Urothelium cell line (cell line): ENCODE results near the gene ZNF888.
A peak's percentile ranks its signal among the peaks of the same experiment; 100 is the strongest.
"Not testable (repeated sequence)": the region's sequence is repeated elsewhere in the genome, so short reads cannot be mapped to it uniquely, and the experiment has no call there.

Experiments
- DNase-seq: peaks from one replicate; pipeline ENCODE4 v3.0.0; 2011; ENCODE audit warnings: low spot score, mixed read lengths
- FAIRE-seq: peaks from 2 replicates; lab custom pipeline; 2011; peaks lifted over from hg19 to GRCh38; lab: Jason Lieb, UNC

Gene ZNF888

GRCh38 chr19:52880895-52881389, 42.3 kb downstream of the ZNF888 start:
- no peak for FAIRE-seq

GRCh38 chr19:52872996-52873395, 50.2 kb downstream of the ZNF888 start:
- FAIRE-seq, DNase-seq: not testable (repeated sequence)

More at GRCh38 chr19:52880895-52881389, 42.3 kb downstream of the ZNF888 start:
- DNase-seq = no peak

DNA sequence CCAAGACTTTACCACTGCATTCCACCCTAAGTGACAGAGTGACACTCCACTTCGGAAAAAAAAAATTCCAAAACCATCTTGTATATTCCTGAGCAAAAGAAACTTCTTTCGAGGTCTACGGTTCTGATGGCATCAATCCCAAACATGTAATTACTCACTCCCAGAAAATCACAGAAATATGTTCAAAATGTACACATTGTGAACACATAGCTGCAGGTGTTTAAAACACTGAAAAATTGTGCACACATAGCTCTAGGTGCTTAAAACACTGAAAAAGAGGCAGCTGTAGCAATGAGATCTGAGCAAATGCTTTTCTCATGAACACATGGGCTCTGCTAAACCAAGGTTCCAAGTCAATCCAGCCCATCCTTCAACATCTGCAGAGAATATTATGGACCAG, 51.8 kb downstream of the ZNF888 start:
- no peak for FAIRE-seq

DNA sequence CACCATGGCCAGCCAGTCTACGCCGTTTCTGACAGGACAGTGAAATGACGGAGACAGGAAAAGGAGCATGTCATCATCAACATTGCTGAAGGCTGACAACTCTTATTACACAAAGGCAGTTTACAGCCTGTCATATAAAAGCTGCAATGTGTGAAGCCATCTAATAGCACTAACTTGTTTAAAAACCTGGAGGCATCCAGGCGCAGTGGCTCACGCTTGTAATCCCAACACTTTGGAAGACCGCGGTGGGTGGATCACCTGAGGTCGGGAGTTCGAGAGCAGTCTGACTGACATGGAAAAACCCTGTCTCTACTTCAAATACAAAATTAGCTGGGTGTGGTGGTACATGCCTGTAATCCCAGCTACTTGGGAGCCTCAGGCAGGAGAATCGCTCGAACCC, 55.2 kb downstream of the ZNF888 start:
- FAIRE-seq, DNase-seq: not testable (repeated sequence)

More for the DNA sequence above, 51.8 kb downstream of the ZNF888 start:
- no peak for DNase-seq

DNA sequence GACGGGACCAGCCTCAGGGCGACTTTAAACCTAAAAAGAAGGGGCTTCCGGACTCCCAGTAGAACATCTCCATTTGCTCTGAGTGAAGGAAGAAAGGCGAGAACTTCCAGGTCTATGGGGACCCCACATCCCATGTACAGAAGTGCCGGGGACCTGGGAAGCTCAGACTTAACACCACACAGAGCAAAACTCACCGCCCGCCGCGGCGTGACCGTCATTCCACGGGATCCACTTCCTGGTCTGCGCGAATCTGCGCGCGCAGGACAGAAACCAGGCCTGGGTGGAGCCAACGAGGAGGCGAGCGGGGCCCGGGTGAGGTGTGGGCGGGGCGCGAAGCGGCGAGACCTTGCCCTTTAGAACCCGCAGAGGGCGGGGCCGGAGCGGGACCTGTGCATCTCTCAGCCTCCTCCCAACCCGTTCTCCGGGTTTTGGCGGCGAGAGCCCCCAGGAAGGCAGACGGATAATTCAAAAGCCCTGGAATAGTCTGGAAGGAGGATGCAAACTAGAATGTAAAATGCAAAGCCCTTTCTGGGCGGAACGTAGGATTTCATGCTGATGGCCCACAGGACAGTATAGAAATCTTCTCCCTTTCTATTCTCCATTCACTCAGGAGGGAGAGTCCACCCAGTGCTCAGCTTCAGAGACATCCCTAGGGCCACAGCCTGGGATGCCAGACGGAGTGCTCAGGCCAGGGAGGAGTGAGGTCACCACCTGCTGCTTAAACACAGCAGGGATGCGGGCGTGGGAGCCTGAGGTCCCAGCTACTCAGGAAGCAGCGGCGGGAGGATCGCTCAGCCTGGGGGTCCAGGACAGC, 65.6 kb downstream of the ZNF888 start, which contains the start of gene ZNF468:
Gene ZNF468 (minus strand): TSS at position 242 of the 814 bp plus-strand sequence. CDS start 3,347 bp downstream, outside the sequence.
- FAIRE-seq = not testable (repeated sequence)
- peak; percentile 23 for DNase-seq

- DNase-seq = peak; percentile 2
- FAIRE-seq = not testable (repeated sequence)
Measured at GRCh38 chr19:52856540-52857377, 66.5 kb downstream of the ZNF888 start.
